ENCODE results near the gene OR4X2.

DNA sequence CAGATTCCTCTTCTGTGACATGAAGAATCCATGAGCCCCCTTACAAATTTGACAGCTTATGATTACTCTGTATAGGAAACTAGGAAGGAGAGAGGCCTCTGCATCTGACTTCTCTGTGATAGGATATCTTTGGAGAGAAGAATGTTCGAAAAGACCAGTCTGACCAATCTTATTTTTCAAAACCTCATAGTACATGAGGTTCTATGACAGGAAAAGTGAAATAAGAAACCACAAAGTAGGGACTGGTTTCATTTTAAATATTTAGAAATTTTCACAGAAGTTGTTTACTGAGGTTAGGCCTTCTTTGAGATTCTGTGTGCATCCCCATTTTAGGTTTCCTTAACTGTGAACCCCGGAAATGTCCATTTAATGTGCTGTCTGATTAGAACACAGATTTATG is 16.7 kb downstream of the OR4X2 start:
- no peak for TF ChIP-seq POLR2A (IDR thresholded peaks at IDR 0.05; ENCODE audit: low read depth, low read length)
- no peak for TF ChIP-seq POLR2AphosphoS5 (IDR thresholded peaks at IDR 0.05; ENCODE audit: low read depth, low read length)

Measured in GM12892 (cell line).